Adrenal gland (tissue), 12 donors: ENCODE data around the gene HOXD12. TPM values are rescaled to one million over a fixed set of nuclear protein-coding genes. Genes with fewer than 3 reads are reported as not detected.

Experiments used
- DNase-seq, 7 donors: peaks; one replicate each; pipeline ENCODE4 v3.0.0-alpha.2; 2019 to 2020
- H3K27ac ChIP-seq, 5 donors: fragments of 200-600 bp; sonication (generic) in 4 of 5; 1 replicate in 3 of 5; 2 replicates in 2 of 5; pipeline versions ENCODE4 v1.5.1 to v1.8.0; 2016 to 2020; ENCODE audit warnings: mild to moderate bottlenecking in 1 of 5
- H3K27me3 ChIP-seq: fragments of 200-600 bp; 2 replicates; pipeline ENCODE4 v1.8.0; 2021
- H3K36me3 ChIP-seq, 2 donors: fragments of 200-600 bp; replicated peaks in 1 of 2; 1 replicate in 1 of 2; 2 replicates in 1 of 2; pipeline versions ENCODE4 v1.5.1 to v1.8.0; 2018 to 2022
- H3K4me1 ChIP-seq, 2 donors: fragments of 200-600 bp; replicated peaks in 1 of 2; 1 replicate in 1 of 2; 2 replicates in 1 of 2; pipeline versions ENCODE4 v1.5.1 to v1.8.0; 2018 to 2021
- H3K4me3 ChIP-seq, 4 donors: fragments of 200-600 bp; sonication (generic) in 3 of 4; one replicate each; pipeline ENCODE4 v1.5.1; 2016 to 2018
- H3K9me3 ChIP-seq, 3 donors: fragments of 200-600 bp; sonication (generic) in 1 of 3; replicated peaks in 1 of 3; 1 replicate in 2 of 3; 2 replicates in 1 of 3; pipeline versions ENCODE4 v1.5.1 to v1.8.0; 2016 to 2021
- POLR2A ChIP-seq, 2 donors: fragments of 450-650 bp; IDR thresholded peaks; one replicate each; pipeline ENCODE4 v1.6.1; 2017; ENCODE audit warnings: antibody characterized with exemption in 2 of 2, mild to moderate bottlenecking in 2 of 2, moderate library complexity in 1 of 2
- WGBS, 4 donors: extraction: QIAGEN DNeasy Blood & Tissue Kit in 2 of 4; methylation state at CpG; one replicate each; pipeline versions ENCODE4 v1.1.5 to v1.1.7; 2013 to 2017; 5-methylcytosine and 5-hydroxymethylcytosine counted together
- intact Hi-C, 2 donors: fragments of 100-400 bp; cut with DNase I; formaldehyde crosslinking; loops; one replicate each; pipeline versions ENCODE4 v1.14.1 to v1.15.0; 2022 to 2023
- polyA plus RNA-seq, 3 donors: library from polyadenylated mRNA; stranded (reverse); fragments of 200-250 nt in 2 of 3; fragments of 350-450 nt in 1 of 3; fragmentation: Illumina TruSeq in 1 of 3; extraction: RNeasy Lipid Tissue Mini Kit (QIAGEN cat#74804) in 1 of 3; gene quantifications; one replicate each; pipeline ENCODE4 v1.2.3, GENCODE V29; 2013 to 2014
- total RNA-seq, 9 donors: library from RNA; depleted of rRNA in 4 of 9; stranded (reverse); fragments of >200 nt in 4 of 9; fragments of 120-200 nt in 1 of 9; fragmentation: NEBNext Ultra II Directional in 1 of 9; extraction: Animal tissue kit (Norgen Biotek cat#: 25700) in 1 of 9; gene quantifications; one replicate each; pipeline versions ENCODE4 v1.1.0 to v1.2.4, GENCODE V29; 2013 to 2023
- TF ChIP-seq, protein P1 (sequence below), 6 experiments: fragments of 450-650 bp in 4 of 6; fragments of 200-600 bp in 2 of 6; sonication (generic) in 1 of 6; IDR thresholded peaks; 1 replicate in 5 of 6; 2 replicates in 1 of 6; pipeline versions ENCODE4 v1.5.1 to v1.8.0; 2016 to 2021; ENCODE audit warnings: antibody characterized with exemption in 6 of 6, mild to moderate bottlenecking in 2 of 6, moderate library complexity in 1 of 6
- donor health status: healthy with polysubstance abuse.
- donor health status: Bipolar disorder and iron deficiency.
- donor health status: DM: yes; HTN: yes; CAD: no.
- donor health status: DM: no; HTN: no; CAD: no.
- donor health status: DM: no; HTN: no; CAD: no.
- donor health status: DM: yes; HTN: yes; CAD: no.

The HOXD12 gene
- total and polyA plus RNA-seq, 12 donors = not detected

GRCh38 chr2:176066645-176067588 lies 32.7 kb upstream of the HOXD12 start:
- WGBS, 4 donors = 7 to 21% (median 17%) methylated on average over 37 to 56 of the region's 56 CpGs
- Histone ChIP-seq H3K4me1 (peaks cover 0 to 21% of the 10 kb centered on the region in 2 donors), H3K9me3 (no peaks in the 10 kb centered on the region), H3K27ac (no peak overlapping the region), H3K4me3 (peak overlapping the region in 1 of 4 donors; percentile 15), H3K36me3 (no peaks in the 10 kb centered on the region), H3K27me3 (peaks cover 86% of the 10 kb centered on the region)
- intact Hi-C loops = no loop called here
- DNase-seq = no peak
- TF ChIP-seq, protein P1, sequence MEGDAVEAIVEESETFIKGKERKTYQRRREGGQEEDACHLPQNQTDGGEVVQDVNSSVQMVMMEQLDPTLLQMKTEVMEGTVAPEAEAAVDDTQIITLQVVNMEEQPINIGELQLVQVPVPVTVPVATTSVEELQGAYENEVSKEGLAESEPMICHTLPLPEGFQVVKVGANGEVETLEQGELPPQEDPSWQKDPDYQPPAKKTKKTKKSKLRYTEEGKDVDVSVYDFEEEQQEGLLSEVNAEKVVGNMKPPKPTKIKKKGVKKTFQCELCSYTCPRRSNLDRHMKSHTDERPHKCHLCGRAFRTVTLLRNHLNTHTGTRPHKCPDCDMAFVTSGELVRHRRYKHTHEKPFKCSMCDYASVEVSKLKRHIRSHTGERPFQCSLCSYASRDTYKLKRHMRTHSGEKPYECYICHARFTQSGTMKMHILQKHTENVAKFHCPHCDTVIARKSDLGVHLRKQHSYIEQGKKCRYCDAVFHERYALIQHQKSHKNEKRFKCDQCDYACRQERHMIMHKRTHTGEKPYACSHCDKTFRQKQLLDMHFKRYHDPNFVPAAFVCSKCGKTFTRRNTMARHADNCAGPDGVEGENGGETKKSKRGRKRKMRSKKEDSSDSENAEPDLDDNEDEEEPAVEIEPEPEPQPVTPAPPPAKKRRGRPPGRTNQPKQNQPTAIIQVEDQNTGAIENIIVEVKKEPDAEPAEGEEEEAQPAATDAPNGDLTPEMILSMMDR (IDR thresholded peaks at IDR 0.05) = no peak
- TF ChIP-seq POLR2A (IDR thresholded peaks at IDR 0.05) = no peak

- TF ChIP-seq POLR2A (IDR thresholded peaks at IDR 0.05) = no peak
- TF ChIP-seq, protein P1 (IDR thresholded peaks at IDR 0.05) = no peak
- peak overlapping the region in 1 of 4 donors; percentile 15 for H3K4me3 ChIP-seq
- no peak for DNase-seq
- no peaks in the 10 kb centered on the region for H3K9me3 ChIP-seq
- WGBS, 4 donors = 9 to 12% (median 11%) methylated on average over 13 to 38 of the region's 38 CpGs
- intact Hi-C loops = no loop called here
- H3K4me1 ChIP-seq = peaks cover 0 to 21% of the 10 kb centered on the region in 2 donors
- H3K36me3 ChIP-seq = no peaks in the 10 kb centered on the region
- peaks cover 87% of the 10 kb centered on the region for H3K27me3 ChIP-seq
- H3K27ac ChIP-seq = no peak overlapping the region
Observed at GRCh38 chr2:176067589-176068418, 31.8 kb upstream of the HOXD12 start.

DNA sequence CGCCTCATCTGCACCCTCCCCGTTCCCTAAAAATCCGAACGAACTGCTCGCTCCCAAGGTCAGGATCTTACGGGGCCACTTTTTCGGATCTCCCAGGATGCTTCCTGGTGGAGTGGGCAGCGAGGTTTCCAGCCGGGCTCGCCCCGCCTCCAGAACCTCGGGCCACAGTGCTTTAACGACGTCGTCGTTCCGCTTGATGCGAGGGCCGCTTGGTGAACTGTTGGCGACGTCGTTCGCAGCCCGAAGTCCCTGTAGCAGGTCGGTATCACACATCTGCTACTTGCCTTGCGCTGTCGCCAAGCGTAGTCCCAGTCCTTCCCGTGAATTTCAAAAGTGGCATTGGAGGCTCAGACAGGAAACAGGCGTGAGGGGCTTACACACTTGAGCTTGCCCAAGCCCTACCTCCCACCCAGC lies 31.2 kb upstream of the HOXD12 start:
- no peak for DNase-seq
- H3K36me3 ChIP-seq = no peaks in the 10 kb centered on the region
- H3K4me1 ChIP-seq = peaks cover 0 to 21% of the 10 kb centered on the region in 2 donors
- WGBS, 4 donors = 8 to 29% (median 9%) methylated on average over 3 to 30 of the region's 30 CpGs
- intact Hi-C loops = no loop called here
- H3K4me3 ChIP-seq = no peak overlapping the region
- H3K9me3 ChIP-seq = no peaks in the 10 kb centered on the region
- TF ChIP-seq, protein P1 (IDR thresholded peaks at IDR 0.05) = no peak
- no peak for TF ChIP-seq POLR2A (IDR thresholded peaks at IDR 0.05)
- H3K27me3 ChIP-seq = peaks cover 93% of the 10 kb centered on the region
- H3K27ac ChIP-seq = no peak overlapping the region
